Glutamatergic neuron (in vitro differentiated cells): Measurements from ENCODE around the gene NUP62. TPM values are rescaled to one million over a fixed set of nuclear protein-coding genes. Genes with fewer than 3 reads are reported as not detected.

Source experiments
- DNase-seq: peaks from one replicate; pipeline ENCODE4 v3.0.0; 2022
- H3K27ac Mint-ChIP-seq: one replicate; pipeline ENCODE4 v1.8.0; 2020; ENCODE audit warnings: mild to moderate bottlenecking, mixed read lengths, inconsistent platforms; ENCODE audit not compliant: unreplicated experiment
- H3K27me3 Mint-ChIP-seq: one replicate; pipeline ENCODE4 v1.8.0; 2020; ENCODE audit warnings: mild to moderate bottlenecking, moderate library complexity, mixed read lengths, inconsistent platforms; ENCODE audit not compliant: unreplicated experiment
- H3K36me3 Mint-ChIP-seq: one replicate; pipeline ENCODE4 v1.8.0; 2020; ENCODE audit warnings: mild to moderate bottlenecking, mixed read lengths, inconsistent platforms; ENCODE audit not compliant: unreplicated experiment
- H3K4me1 Mint-ChIP-seq: one replicate; pipeline ENCODE4 v1.8.0; 2020; ENCODE audit warnings: mild to moderate bottlenecking, low read depth, mixed read lengths, inconsistent platforms; ENCODE audit not compliant: unreplicated experiment
- H3K4me3 Mint-ChIP-seq: one replicate; pipeline ENCODE4 v1.8.0; 2020; ENCODE audit warnings: mild to moderate bottlenecking, mixed read lengths, inconsistent platforms; ENCODE audit not compliant: unreplicated experiment
- H3K9me3 Mint-ChIP-seq: one replicate; pipeline ENCODE4 v1.8.0; 2020; ENCODE audit warnings: mild to moderate bottlenecking, moderate library complexity, mixed read lengths, inconsistent platforms; ENCODE audit not compliant: unreplicated experiment
- total RNA-seq: library from RNA; stranded (reverse); fragmentation: NEBNext Ultra II Directional; extraction: Animal tissue kit (Norgen Biotek cat#: 25700); gene quantifications from one replicate; pipeline ENCODE4 v1.2.1, GENCODE V29; 2021; ENCODE audit not compliant: unreplicated experiment
- TF ChIP-seq, protein P1 (sequence below): fragments of 200-600 bp; sonication (generic); IDR thresholded peaks from one replicate; pipeline ENCODE4 v1.5.0; 2021; ENCODE audit not compliant: partially characterized antibody, unreplicated experiment

The NUP62 gene
- total RNA-seq, 1 donor from 2014 or later = 65.4 TPM

DNA sequence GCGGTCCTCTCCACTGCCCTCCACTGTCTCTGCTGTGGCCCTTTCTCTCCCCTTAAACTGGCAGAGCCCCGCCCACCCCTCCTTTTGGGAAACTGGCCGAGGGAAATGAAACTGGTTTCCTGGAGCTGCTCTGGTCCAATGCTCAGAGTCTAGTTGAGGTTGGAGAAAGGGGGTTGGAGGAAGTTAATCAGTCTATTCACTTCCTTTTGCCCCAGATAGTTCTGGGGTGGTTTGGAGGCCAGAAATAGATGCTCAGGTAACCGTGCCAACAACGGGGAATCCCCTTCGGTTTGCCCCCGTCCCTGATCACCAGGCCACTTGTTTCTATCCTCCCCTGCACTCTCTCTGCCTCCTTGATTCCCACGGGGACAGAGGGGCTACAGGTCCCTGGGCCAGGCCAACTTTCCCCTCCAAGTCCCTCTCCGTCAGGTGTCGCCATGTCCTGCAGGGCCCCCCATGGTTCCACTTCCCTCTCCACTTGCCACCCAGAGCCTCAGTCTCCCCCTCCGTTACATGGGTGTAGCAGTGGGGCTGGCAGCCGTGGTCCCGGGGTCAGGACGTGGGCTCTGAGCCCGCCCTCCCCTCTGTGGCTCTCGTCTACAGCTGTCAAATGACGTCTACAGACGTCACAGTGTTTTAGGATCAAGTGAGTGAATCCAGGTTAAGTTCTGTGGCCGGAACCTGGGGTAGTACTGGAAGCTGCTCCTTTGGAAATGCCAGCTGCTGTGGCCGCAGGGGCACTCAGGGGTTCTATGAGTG lies 32.3 kb downstream of the NUP62 start, which contains the start of gene IL4I1:
Gene IL4I1, minus strand, starts transcription at position 25 of the 759 bp plus-strand sequence. CDS start 727 bp downstream, outside the sequence.
- H3K27ac Mint-ChIP-seq = peak within 1 kb of the TSS; percentile 6
- TF ChIP-seq, protein P1, sequence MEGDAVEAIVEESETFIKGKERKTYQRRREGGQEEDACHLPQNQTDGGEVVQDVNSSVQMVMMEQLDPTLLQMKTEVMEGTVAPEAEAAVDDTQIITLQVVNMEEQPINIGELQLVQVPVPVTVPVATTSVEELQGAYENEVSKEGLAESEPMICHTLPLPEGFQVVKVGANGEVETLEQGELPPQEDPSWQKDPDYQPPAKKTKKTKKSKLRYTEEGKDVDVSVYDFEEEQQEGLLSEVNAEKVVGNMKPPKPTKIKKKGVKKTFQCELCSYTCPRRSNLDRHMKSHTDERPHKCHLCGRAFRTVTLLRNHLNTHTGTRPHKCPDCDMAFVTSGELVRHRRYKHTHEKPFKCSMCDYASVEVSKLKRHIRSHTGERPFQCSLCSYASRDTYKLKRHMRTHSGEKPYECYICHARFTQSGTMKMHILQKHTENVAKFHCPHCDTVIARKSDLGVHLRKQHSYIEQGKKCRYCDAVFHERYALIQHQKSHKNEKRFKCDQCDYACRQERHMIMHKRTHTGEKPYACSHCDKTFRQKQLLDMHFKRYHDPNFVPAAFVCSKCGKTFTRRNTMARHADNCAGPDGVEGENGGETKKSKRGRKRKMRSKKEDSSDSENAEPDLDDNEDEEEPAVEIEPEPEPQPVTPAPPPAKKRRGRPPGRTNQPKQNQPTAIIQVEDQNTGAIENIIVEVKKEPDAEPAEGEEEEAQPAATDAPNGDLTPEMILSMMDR = no peak
- no peaks in the 10 kb centered on the region for H3K36me3 Mint-ChIP-seq
- no peaks in the 10 kb centered on the region for H3K4me1 Mint-ChIP-seq
- peaks cover 14% of the 10 kb centered on the region for H3K27me3 Mint-ChIP-seq
- H3K4me3 Mint-ChIP-seq = no peak within 1 kb of the TSS
- DNase-seq = no peak
- H3K9me3 Mint-ChIP-seq = peaks cover 4% of the 10 kb centered on the region

DNA sequence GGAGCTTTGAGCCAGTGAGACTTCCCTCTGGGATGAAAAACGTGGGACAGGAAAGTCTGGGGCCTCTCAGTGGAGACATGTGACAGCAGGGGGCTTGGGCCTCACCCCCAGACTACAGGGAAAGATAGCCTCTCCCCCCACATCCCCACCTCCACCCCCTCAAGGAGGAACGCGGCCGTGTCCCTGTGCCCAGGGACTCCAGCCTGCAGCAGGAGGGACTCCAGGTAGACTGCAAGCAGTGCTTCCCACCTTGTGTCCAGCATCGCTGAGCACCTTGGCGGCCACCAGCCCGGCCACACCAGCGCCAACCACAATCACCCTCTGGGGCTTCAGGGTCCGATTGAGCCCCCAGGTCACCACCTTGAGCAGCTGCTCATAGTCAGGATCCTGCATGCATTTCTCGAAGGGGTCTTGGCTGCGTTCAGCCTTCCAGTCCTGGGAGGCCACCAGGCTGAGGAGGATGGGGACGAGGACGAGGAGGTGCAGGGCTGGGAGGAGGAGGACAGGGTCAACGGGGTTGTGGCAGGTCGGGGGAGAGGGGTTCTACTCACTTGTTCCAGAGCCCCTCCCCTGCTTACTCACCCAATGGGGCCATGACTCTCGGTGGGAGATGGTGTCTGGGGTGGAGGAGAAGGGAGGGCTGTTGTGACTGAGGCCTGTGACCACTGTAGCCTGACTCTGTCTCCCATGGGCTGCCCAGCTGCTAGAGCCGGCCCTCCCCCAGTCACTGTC lies 33.6 kb downstream of the NUP62 start:
- no peak for DNase-seq
- TF ChIP-seq, protein P1 = no peak
- Mint-ChIP-seq H3K4me3 (no peak overlapping the region), H3K27ac (no peak overlapping the region), H3K27me3 (peaks cover 15% of the 10 kb centered on the region), H3K36me3 (no peaks in the 10 kb centered on the region), H3K9me3 (peaks cover 5% of the 10 kb centered on the region), H3K4me1 (peaks cover 3% of the 10 kb centered on the region)

DNA sequence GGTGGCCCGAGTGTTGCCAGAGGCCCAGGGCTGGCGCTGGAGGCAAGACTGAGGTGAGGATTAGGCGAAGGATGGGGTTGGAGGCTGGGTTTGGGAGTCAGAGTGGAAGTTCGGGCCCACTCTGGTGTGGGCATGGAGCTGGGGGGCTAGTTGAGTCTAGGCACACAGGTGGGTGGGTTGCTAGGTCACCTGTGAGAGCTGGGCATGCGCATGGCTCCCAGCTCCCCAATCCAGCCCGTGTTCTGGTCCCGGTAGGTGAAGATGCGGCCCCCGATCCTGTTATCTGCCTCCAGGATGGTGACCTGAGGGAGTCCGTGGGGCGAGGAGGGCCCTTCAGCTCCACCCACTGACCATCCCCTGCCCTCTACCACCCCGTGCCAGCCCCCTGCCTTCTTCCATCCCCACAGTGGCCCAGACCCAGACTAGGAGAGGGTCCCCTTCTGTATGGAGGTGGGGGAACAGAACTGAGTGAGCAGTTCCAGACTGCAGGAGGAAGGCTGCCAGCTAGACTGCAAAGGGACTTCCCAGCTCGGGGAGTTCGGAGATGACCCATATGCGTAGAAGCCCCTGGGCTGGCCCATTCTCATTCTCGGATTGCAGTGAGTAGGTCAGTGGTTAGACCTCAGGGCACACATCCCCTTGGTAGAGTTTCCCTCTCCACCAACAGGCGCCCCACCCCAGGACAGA lies 34.3 kb downstream of the NUP62 start:
- TF ChIP-seq, protein P1 = no peak
- H3K4me1 Mint-ChIP-seq = peaks cover 3% of the 10 kb centered on the region
- H3K27me3 Mint-ChIP-seq = peaks cover 15% of the 10 kb centered on the region
- no peak for DNase-seq
- H3K4me3 Mint-ChIP-seq = no peak overlapping the region
- H3K9me3 Mint-ChIP-seq = peaks cover 5% of the 10 kb centered on the region
- H3K36me3 Mint-ChIP-seq = no peaks in the 10 kb centered on the region
- H3K27ac Mint-ChIP-seq = no peak overlapping the region

DNA sequence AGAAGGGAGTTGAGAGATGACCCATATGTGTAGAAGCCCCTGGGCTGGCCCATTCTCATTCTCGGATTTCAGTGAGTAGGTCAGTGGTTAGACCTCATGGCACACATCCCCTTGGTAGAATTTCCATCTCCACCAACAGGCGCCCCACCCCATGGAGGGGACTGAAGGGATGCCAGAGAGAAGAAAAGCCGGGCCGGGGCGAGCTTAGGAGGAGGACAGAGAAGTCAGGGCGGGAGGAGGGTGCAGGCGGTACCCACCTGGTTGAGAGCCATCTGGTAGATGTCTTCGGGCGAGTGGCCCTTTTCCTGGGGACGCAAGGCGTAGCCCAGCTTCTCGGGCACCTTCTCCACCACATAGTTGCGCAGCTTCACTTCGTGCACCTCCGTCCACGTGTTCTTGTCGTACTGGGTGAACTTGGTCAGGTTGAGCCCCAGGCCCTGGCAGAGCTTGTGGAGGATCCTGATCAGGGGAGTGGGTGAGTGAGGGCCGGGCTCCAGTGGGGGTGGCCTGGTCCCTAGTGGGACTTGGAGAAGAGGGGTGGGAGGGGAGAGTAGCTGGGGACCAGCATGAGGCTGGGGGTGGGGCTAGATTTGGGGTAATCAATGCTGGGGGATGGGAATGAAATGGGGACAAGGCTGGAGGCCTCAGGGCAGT lies 35.2 kb downstream of the NUP62 start:
- Mint-ChIP-seq H3K36me3 (no peaks in the 10 kb centered on the region), H3K4me1 (peaks cover 5% of the 10 kb centered on the region), H3K27ac (no peak overlapping the region), H3K4me3 (no peak overlapping the region), H3K9me3 (peaks cover 9% of the 10 kb centered on the region), H3K27me3 (peaks cover 15% of the 10 kb centered on the region)
- TF ChIP-seq, protein P1 = no peak
- no peak for DNase-seq
